ENCODE results near the gene DNAJC28.

DNA sequence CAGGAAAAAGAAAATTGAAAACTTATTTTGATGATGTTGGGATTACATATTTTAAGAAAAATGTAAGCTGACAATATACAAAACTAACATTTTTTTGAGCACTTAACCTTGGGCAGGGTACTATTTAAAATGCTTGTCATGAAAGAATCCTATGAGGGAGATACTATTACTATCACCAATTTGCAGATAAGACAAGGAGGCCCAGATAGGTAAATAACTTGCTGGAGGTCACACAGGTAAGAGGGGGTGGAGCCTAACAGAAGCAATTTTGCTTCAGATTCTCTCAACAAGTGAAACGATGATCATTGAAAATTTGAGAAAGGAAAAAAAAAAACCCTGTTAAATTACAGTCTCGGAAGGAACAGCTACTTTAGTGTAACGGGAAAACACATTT lies 49.2 kb upstream of the DNAJC28 start:
- TF ChIP-seq CTCF (IDR thresholded peaks at IDR 0.05) (no peak), ESRRA (CRISPR knock-in tag; IDR thresholded peaks at IDR 0.05; ENCODE audit: borderline replicate concordance) (no peak), USF1 (CRISPR knock-in tag; IDR thresholded peaks at IDR 0.05) (no peak), RELA (CRISPR knock-in tag; IDR thresholded peaks at IDR 0.05; ENCODE audit: borderline replicate concordance) (no peak), ATF3 (CRISPR knock-in tag; conservative IDR thresholded peaks at IDR 0.05) (no peak), NR1H2 (CRISPR knock-in tag; IDR thresholded peaks at IDR 0.05) (no peak), FOXP1 (CRISPR knock-in tag; IDR thresholded peaks at IDR 0.05; ENCODE audit: borderline replicate concordance) (no peak), FOXJ3 (CRISPR knock-in tag; IDR thresholded peaks at IDR 0.05; ENCODE audit: borderline replicate concordance) (no peak), SMAD3 (CRISPR knock-in tag; IDR thresholded peaks at IDR 0.05; ENCODE audit: borderline replicate concordance) (no peak)
- TF ChIP-seq, protein P1, sequence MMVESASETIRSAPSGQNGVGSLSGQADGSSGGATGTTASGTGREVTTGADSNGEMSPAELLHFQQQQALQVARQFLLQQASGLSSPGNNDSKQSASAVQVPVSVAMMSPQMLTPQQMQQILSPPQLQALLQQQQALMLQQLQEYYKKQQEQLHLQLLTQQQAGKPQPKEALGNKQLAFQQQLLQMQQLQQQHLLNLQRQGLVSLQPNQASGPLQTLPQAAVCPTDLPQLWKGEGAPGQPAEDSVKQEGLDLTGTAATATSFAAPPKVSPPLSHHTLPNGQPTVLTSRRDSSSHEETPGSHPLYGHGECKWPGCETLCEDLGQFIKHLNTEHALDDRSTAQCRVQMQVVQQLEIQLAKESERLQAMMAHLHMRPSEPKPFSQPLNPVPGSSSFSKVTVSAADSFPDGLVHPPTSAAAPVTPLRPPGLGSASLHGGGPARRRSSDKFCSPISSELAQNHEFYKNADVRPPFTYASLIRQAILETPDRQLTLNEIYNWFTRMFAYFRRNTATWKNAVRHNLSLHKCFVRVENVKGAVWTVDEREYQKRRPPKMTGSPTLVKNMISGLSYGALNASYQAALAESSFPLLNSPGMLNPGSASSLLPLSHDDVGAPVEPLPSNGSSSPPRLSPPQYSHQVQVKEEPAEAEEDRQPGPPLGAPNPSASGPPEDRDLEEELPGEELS (CRISPR knock-in tag; IDR thresholded peaks at IDR 0.05), result no peak
- TF ChIP-seq, protein P2, sequence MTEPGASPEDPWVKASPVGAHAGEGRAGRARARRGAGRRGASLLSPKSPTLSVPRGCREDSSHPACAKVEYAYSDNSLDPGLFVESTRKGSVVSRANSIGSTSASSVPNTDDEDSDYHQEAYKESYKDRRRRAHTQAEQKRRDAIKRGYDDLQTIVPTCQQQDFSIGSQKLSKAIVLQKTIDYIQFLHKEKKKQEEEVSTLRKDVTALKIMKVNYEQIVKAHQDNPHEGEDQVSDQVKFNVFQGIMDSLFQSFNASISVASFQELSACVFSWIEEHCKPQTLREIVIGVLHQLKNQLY (CRISPR knock-in tag; IDR thresholded peaks at IDR 0.05), result no peak
- TF ChIP-seq, protein P3, sequence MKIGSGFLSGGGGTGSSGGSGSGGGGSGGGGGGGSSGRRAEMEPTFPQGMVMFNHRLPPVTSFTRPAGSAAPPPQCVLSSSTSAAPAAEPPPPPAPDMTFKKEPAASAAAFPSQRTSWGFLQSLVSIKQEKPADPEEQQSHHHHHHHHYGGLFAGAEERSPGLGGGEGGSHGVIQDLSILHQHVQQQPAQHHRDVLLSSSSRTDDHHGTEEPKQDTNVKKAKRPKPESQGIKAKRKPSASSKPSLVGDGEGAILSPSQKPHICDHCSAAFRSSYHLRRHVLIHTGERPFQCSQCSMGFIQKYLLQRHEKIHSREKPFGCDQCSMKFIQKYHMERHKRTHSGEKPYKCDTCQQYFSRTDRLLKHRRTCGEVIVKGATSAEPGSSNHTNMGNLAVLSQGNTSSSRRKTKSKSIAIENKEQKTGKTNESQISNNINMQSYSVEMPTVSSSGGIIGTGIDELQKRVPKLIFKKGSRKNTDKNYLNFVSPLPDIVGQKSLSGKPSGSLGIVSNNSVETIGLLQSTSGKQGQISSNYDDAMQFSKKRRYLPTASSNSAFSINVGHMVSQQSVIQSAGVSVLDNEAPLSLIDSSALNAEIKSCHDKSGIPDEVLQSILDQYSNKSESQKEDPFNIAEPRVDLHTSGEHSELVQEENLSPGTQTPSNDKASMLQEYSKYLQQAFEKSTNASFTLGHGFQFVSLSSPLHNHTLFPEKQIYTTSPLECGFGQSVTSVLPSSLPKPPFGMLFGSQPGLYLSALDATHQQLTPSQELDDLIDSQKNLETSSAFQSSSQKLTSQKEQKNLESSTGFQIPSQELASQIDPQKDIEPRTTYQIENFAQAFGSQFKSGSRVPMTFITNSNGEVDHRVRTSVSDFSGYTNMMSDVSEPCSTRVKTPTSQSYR (CRISPR knock-in tag; IDR thresholded peaks at IDR 0.05), result no peak

Data from WTC11 (cell line).